Activated CD8-positive, alpha-beta memory T cell treated with anti-CD3 and anti-CD28 coated beads for 1 hour (primary cell): ENCODE measurements around the gene RAB37.
A peak's percentile ranks its signal among the peaks of the same experiment; 100 is the strongest.

Experiments used
- DNase-seq, 2 donors: peaks; one replicate each; pipeline ENCODE4 v3.0.0-alpha.2; 2020; ENCODE audit warnings: low read depth in 1 of 2; ENCODE audit errors: extremely low read depth in 1 of 2

The RAB37 gene

GRCh38 chr17:74744714-74745547 lies 7.9 kb downstream of the RAB37 start:
- DNase-seq: peak in 1 of 2 donors; percentile 73

DNA sequence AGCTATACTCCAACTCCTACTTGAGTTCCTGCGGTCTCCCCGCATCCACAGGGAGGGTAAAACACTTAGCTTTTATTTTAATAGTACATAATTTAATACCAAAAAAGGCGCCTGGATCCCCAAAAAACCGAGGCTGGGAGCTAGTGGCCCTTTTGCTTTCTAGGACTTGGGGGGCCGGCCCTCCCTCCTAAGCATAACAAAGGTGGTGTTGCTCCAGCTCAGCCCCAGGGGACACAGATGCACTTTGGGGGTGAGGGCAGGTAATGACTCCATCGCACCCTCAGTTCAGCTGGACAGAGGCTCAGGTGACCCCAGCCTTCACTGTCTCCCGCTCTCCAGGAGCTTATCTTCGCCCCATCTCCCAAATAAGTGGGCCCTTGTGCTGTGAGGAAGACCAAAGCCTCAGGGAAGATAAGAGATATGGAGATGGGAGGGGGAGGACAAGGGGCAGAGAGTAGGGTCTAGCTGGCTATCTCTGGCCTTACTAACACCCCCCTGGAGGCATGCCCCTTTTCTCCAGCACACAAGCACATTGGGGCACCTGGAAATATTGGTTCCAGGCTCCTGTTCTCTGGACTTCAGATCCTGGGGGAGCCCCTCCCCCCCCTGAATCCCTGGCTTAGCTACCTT lies 8.6 kb downstream of the RAB37 start:
- no peak for DNase-seq

DNA sequence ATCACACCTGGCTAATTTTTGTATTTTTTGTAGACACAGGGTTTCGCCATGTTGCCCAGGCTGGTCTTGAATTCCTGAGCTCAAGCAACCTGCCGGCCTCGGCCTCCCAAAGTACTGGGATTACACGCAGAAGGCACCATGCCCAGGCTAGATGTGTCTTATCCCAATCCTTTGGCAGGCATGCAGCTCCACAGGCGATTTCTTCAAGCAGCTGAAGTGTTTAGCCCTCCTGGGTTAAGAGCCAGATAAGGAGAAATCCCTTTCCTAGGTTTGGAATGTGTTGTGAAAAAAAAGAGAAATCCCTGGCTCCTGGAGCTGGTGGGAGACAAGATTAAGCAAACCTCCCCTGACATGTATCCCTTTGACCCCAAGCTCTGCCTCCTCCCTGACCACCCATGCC lies 9.3 kb downstream of the RAB37 start:
- DNase-seq: no peak

DNA sequence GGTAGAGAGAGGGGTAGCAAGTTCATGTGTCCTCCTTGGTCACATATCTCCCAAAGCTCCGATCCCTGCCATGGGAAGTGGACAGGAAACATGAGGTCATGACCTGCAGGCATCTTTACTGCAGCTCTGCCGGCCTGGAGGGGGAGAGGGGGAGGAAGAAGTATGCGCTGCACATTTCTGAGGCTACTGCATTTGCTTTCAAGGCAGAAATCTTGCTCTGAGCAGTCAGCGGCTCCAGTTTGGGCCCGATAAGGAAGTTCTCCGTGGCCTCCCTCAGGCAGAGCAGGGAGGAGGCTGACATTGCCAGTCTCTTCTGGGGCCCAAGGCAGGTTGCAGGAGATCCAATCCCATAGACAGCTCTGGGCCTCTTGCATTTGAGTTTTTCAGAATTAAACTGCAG lies 9.9 kb downstream of the RAB37 start:
- no peak for DNase-seq

GRCh38 chr17:74748279-74748528 lies 11.1 kb downstream of the RAB37 start:
- DNase-seq: no peak

DNA sequence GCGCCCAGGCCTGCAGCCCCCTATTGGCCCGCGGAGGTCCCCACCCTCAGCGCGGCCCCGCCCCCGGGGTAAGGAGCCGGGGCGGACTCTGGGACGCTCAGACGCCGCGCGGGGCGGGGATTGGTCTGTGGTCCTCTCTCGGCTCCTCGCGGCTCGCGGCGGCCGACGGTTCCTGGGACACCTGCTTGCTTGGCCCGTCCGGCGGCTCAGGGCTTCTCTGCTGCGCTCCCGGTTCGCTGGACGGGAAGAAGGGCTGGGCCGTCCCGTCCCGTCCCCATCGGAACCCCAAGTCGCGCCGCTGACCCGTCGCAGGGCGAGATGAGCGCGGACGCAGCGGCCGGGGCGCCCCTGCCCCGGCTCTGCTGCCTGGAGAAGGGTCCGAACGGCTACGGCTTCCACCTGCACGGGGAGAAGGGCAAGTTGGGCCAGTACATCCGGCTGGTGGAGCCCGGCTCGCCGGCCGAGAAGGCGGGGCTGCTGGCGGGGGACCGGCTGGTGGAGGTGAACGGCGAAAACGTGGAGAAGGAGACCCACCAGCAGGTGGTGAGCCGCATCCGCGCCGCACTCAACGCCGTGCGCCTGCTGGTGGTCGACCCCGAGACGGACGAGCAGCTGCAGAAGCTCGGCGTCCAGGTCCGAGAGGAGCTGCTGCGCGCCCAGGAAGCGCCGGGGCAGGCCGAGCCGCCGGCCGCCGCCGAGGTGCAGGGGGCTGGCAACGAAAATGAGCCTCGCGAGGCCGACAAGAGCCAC lies 11.6 kb downstream of the RAB37 start, which contains the start of gene NHERF1:
Gene NHERF1 (plus strand): TSS at position 100 of the 750 bp plus-strand sequence. CDS start 219 bp downstream, at position 319.
- peak; percentile 77 to 90 for DNase-seq

DNA sequence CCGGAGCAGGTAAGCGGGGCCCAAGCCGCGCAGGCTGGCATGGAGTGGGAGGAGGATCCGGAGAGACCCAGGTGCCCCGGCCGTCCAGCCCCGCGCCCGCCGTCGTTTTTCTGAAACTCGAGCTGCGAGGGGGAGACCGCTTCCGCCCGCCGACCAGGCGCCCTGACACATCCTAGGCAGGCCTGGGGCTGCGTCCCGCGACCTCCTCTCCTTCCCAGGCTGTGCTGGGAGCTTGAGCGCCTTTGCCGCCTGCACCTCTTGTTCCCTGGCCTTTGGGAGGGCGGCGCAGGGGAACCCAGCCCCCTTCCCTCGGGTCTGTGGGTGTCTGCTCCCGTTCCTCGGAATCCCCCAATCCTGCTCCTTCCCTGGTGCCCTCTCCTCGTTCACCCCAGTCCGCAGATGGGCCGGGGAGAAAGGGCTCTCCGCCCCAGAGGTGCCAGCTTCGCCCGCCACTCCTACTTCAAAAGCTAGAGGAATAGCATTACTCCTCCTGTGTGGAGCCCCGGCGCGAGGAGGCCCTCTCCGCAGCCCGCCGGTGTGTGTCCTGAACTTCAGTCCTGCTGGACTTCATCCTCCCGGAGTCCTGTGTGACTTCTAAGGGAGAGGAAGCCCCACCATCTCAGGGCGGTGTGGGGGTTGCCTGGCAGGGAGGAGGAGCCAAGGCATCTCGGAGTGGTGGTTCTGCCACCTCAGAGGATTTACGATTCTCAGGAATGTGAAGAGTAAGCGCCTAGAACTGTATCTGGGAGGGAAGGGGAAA lies 12.4 kb downstream of the RAB37 start:
- no peak for DNase-seq

DNA sequence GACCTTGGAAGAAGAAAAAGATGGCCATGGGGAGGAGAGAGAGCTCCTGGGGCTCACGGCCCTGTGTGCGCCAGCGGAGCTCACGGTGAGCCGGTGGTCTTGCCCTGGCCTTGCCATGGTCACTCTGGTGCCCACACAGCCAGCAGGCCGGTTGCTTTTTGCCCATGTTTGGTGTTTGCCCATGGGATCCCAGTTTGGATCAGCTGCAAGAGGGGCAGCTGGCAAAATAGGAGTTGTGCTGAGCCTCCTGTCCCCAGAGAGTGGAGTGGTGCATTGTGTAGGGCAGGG lies 12.9 kb downstream of the RAB37 start:
- DNase-seq: no peak

- DNase-seq: no peak
Observed at GRCh38 chr17:74750327-74751069, 13.4 kb downstream of the RAB37 start.

DNA sequence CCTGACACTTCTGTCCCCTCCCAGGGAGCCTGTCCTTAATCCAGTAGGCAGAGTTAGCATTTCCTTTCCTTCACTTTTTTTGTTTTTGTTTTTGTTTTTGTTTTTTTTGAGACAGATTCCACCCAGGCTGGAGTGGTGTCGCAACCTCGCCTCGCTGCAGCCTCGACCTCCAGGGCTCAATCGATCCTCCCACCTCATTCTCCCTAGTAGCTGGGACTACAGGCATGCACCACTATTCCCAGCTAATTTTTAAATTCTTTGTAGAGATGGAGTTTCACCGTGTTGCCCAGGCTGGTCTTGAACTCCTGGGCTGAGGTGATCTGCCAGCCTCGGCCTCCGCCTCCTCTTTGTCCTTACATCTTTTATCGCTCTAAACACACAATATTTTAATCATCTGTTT lies 15.4 kb downstream of the RAB37 start:
- no peak for DNase-seq

DNA sequence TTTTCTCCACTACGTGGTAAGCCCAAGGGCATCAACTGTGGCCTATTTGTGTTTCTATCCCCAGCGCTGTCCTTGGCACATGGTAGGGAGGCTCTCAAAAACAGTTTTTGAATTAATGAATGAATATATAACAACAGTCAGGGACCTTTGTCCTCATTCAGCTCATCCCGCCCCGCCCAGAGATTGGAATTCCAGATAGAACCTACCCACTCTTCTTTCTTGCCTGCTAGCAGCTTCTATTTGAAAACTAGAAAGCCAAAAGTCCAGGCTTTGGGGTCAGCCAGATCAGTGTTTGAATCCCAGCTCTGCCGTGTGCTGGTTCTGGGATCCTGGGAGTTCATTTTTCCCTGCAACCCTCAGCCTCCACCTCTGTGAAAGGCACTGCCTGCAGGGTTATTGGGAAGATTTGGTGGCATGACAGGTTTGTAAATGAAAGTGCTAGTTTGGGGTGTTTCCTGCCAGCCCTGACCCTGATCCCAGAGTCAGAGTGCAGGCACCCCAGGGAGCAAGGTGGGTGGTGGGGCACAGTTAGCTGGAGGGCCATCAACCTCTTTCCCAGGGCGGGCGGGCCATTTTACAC lies 15.9 kb downstream of the RAB37 start:
- no peak for DNase-seq

DNA sequence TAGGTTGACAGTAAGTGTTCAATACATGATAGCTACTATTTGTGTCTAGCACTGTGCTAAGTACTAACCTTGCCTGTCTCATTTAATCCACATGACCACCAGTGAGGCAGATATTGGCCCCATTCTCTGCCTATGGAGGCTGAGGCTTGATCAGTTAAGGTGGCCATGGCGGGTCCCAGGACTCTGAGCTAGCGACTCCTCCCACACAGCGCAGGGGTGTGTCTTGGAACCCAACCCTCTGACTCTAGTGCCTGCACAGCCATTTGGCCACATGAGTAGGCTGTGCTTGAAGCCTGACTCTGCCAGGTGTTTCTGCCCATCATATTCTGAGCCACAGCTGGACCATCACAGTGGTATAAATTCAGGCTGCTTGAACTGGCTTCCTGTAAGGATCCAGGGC lies 17.8 kb downstream of the RAB37 start:
- no peak for DNase-seq

GRCh38 chr17:74755533-74755932 lies 18.5 kb downstream of the RAB37 start:
- DNase-seq: no peak

DNA sequence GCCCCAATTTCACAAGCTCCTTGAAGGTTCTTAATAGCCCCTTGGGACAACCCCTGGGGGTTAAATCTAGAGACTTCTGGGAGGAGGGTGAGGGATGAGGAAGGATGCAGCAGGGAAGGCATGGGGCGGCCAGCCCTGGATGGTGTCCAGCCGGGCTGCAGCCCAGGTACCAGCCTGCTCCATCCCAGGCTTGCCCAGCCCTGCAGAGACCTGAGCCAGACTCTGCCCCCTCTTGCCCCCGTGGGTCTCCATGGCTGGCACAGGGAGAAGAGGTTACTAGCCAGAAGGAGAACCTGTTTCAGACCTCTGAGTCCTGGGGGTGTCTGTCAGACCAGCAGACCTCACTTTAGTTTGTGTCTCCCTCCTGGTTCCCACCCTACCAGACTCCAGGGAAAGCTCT lies 19.8 kb downstream of the RAB37 start:
- no peak for DNase-seq

GRCh38 chr17:74757502-74757901 lies 20.4 kb downstream of the RAB37 start:
- no peak for DNase-seq

- no peak for DNase-seq
Observed at GRCh38 chr17:74757931-74758847, 21.1 kb downstream of the RAB37 start.

DNA sequence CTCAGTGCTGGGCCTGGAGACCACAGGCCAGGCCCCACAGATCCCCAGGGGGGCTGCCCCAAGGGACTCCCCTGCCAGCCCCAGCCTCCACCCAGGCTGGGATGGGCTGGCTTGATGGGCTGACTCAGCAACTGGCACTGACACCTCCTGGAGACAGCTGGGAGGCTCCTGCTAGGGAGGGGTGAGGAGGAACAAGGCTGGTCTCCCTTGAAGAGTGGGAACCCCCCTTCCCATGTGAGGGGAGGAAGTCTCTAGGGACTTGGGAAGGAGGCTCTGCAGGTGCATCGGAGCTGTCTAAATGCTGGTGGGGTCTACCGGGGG lies 21.8 kb downstream of the RAB37 start:
- no peak for DNase-seq

- no peak for DNase-seq
Observed at GRCh38 chr17:74759243-74759801, 22.3 kb downstream of the RAB37 start.

- DNase-seq: no peak
Observed at GRCh38 chr17:74759941-74760340, 22.9 kb downstream of the RAB37 start.
